KMS-11 (cell line): ENCODE measurements around the gene LYST.

Experiments
- H2AFZ ChIP-seq: fragments of 200-600 bp; sonication (generic); 2 replicates; pipeline ENCODE4 v1.6.1; 2016; ENCODE audit warnings: antibody characterized with exemption, mixed run types, low read depth
- H3K27ac ChIP-seq: fragments of 200-600 bp; sonication (generic); 2 replicates; pipeline ENCODE4 v1.6.1; 2016; ENCODE audit warnings: mild to moderate bottlenecking, mixed run types
- H3K27me3 ChIP-seq: fragments of 200-600 bp; sonication (generic); 2 replicates; pipeline ENCODE4 v1.6.1; 2017; ENCODE audit warnings: mild to moderate bottlenecking, low read depth, mixed run types, moderate library complexity; ENCODE audit not compliant: insufficient read depth
- H3K36me3 ChIP-seq: fragments of 200-600 bp; sonication (generic); 2 replicates; pipeline ENCODE4 v1.6.1; 2017; ENCODE audit warnings: mild to moderate bottlenecking, mixed run types; ENCODE audit not compliant: insufficient read depth
- H3K4me1 ChIP-seq: fragments of 200-600 bp; sonication (generic); 2 replicates; pipeline ENCODE4 v1.6.1; 2016; ENCODE audit warnings: mild to moderate bottlenecking, low read depth, mixed run types; ENCODE audit not compliant: poor library complexity, severe bottlenecking
- H3K4me2 ChIP-seq: fragments of 200-600 bp; sonication (generic); 2 replicates; pipeline ENCODE4 v1.7.0; 2016; ENCODE audit warnings: mild to moderate bottlenecking, mixed run types
- H3K4me3 ChIP-seq: fragments of 200-600 bp; sonication (generic); IDR thresholded peaks from 2 replicates; pipeline ENCODE4 v1.6.1; 2017; ENCODE audit warnings: low read depth, low read length, mixed read lengths; ENCODE audit not compliant: insufficient read depth
- H3K79me2 ChIP-seq: fragments of 200-600 bp; sonication (generic); 2 replicates; pipeline ENCODE4 v1.6.1; 2016; ENCODE audit warnings: low read depth, mixed run types; ENCODE audit not compliant: insufficient read depth
- H3K9ac ChIP-seq: fragments of 200-600 bp; sonication (generic); 2 replicates; pipeline ENCODE4 v1.6.1; 2016; ENCODE audit warnings: mild to moderate bottlenecking, mixed run types
- H4K20me1 ChIP-seq: fragments of 200-600 bp; sonication (generic); 2 replicates; pipeline ENCODE4 v1.6.1; 2016; ENCODE audit warnings: mild to moderate bottlenecking, mixed run types; ENCODE audit not compliant: insufficient read depth
- CTCF ChIP-seq: fragments of 200-600 bp; sonication (generic); conservative IDR thresholded peaks from 2 replicates; pipeline ENCODE4 v1.6.1; 2017; ENCODE audit warnings: low read depth, mild to moderate bottlenecking, antibody characterized with exemption, low read length, moderate library complexity, mixed read lengths

LYST gene

DNA sequence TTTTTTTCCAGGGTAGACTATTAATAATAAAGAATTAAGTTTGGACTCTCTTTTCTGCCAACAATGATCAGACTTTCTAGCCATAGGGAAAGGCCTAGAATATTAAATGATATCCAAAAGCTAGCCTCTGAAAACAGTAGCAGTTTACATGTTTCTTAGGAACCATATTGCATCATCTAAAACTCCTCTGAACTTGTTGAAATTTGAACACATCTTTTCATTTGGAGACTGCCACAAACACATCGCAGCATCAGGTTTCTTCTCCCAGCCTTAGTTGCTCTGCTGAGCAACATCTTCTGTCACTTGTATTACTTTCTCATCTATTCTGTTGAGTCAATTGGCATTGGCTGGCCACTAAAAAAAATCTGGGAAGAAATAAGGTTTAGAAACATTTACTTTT, 153.9 kb downstream of the LYST start:
- H3K27ac ChIP-seq = no peak overlapping the region
- no peaks in the 10 kb centered on the region for H4K20me1 ChIP-seq
- no peak overlapping the region for H3K4me2 ChIP-seq
- no peaks in the 10 kb centered on the region for H3K36me3 ChIP-seq
- TF ChIP-seq CTCF = no peak
- no peak overlapping the region for H2AFZ ChIP-seq
- H3K4me3 ChIP-seq = no peak overlapping the region
- no peaks in the 10 kb centered on the region for H3K27me3 ChIP-seq
- H3K9ac ChIP-seq = no peak overlapping the region
- H3K4me1 ChIP-seq = no peaks in the 10 kb centered on the region
- H3K79me2 ChIP-seq = no peaks in the 10 kb centered on the region

- Histone ChIP-seq H3K4me1 (no peaks in the 10 kb centered on the region), H3K27ac (no peak overlapping the region), H4K20me1 (no peaks in the 10 kb centered on the region), H3K4me3 (no peak overlapping the region), H3K9ac (no peak overlapping the region), H3K36me3 (no peaks in the 10 kb centered on the region), H3K27me3 (no peaks in the 10 kb centered on the region), H3K79me2 (no peaks in the 10 kb centered on the region), H3K4me2 (no peak overlapping the region), H2AFZ (no peak overlapping the region)
- no peak for TF ChIP-seq CTCF
Observed at GRCh38 chr1:235710687-235711086, 156.0 kb downstream of the LYST start.

- Histone ChIP-seq H3K4me2 (no peak overlapping the region), H3K4me3 (no peak overlapping the region), H4K20me1 (no peaks in the 10 kb centered on the region), H3K79me2 (no peaks in the 10 kb centered on the region), H3K36me3 (no peaks in the 10 kb centered on the region), H3K27me3 (no peaks in the 10 kb centered on the region), H3K4me1 (no peaks in the 10 kb centered on the region), H3K9ac (no peak overlapping the region), H3K27ac (no peak overlapping the region), H2AFZ (no peak overlapping the region)
- TF ChIP-seq CTCF = no peak
Observed at GRCh38 chr1:235709018-235709417, 157.7 kb downstream of the LYST start.

DNA sequence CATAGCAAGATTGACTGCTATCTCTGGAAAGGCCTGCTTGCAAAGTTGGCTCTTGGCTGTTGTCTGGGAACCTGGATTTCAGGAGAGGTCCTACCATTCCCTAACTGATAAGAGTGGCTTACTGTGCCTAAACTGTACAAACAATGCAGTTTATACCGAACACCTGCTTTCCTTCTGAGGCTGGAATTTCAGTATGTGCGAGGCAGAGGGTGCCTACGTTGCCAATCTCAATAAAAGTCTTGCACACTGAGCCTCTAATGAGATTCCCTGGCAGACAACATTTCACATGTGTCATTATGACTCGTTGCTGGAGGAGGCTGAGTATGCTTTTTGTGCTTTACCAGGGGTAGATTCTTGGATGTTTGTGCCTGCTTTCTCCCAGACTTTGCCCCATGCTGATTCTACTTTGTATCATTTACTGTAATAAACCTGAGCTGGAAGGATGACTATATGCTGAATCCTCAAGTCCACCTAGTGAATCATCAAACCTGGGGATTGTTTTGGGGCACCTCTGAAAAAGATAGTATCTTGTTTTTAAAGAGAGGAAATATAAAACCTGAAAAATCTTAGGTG, 158.2 kb downstream of the LYST start:
- Histone ChIP-seq H3K9ac (no peak overlapping the region), H3K79me2 (no peaks in the 10 kb centered on the region), H4K20me1 (no peaks in the 10 kb centered on the region), H3K4me1 (no peaks in the 10 kb centered on the region), H3K27me3 (no peaks in the 10 kb centered on the region), H3K4me3 (no peak overlapping the region), H2AFZ (no peak overlapping the region), H3K27ac (no peak overlapping the region), H3K4me2 (no peak overlapping the region), H3K36me3 (no peaks in the 10 kb centered on the region)
- TF ChIP-seq CTCF = no peak
